HEK293 (cell line): ENCODE measurements around the gene LPP.

Experiments used
- CTCF ChIA-PET: fragments of 350-600 bp; formaldehyde crosslinking; extraction: SDS; loops from one replicate; lab custom pipeline; 2021; ENCODE audit warnings: antibody characterized with exemption; lab: Yijun Ruan, JAX
- POLR2A ChIA-PET: fragments of 300-600 bp; formaldehyde crosslinking; extraction: SDS; loops from one replicate; lab custom pipeline; 2020; ENCODE audit warnings: antibody characterized with exemption, inconsistent platforms; lab: Yijun Ruan, JAX
- H3K27ac ChIP-seq: fragments of 200-500 bp; sonication (Bioruptor generic); 2 replicates; pipeline ENCODE4 v1.5.1; 2014; ENCODE audit warnings: low read depth, low read length, control low read depth, inconsistent platforms; ENCODE audit errors: extremely low read depth
- H3K36me3 ChIP-seq, 2 experiments: fragments of 200-500 bp in 1 of 2; sonication (Bioruptor generic) in 1 of 2; 1 replicate in 1 of 2; 2 replicates in 1 of 2; pipeline ENCODE4 v1.5.1; 2014 to 2017; ENCODE audit warnings: inconsistent platforms in 2 of 2, low read length in 2 of 2; ENCODE audit not compliant: control insufficient read depth in 2 of 2, insufficient read depth in 1 of 2
- H3K4me1 ChIP-seq: fragments of 200-500 bp; sonication (Bioruptor generic); 2 replicates; pipeline ENCODE4 v1.5.1; 2014; ENCODE audit warnings: mild to moderate bottlenecking, low read length, inconsistent platforms; ENCODE audit not compliant: control insufficient read depth, insufficient read depth
- H3K4me3 ChIP-seq: 2 replicates; pipeline ENCODE4 v1.5.1; 2011; ENCODE audit warnings: low read depth, mild to moderate bottlenecking, control low read depth, low read length, moderate library complexity
- H3K9me3 ChIP-seq: fragments of 200-500 bp; sonication (Bioruptor generic); 2 replicates; pipeline ENCODE4 v1.5.1; 2014; ENCODE audit warnings: low read depth, low read length, inconsistent platforms; ENCODE audit not compliant: control insufficient read depth, insufficient read depth
- EGR2 ChIP-seq: fragments of 450-650 bp; formaldehyde crosslinking; IDR thresholded peaks from 2 replicates; pipeline ENCODE4 v1.5.1; 2016; ENCODE audit warnings: low read depth, missing biosample characterization, missing genetic modification characterization
- FEZF1 ChIP-seq: fragments of 450-650 bp; formaldehyde crosslinking; IDR thresholded peaks from 2 replicates; pipeline ENCODE4 v1.5.1; 2016; ENCODE audit warnings: missing biosample characterization, missing genetic modification characterization
- HOXD13 ChIP-seq: sonication (generic); formaldehyde crosslinking; IDR thresholded peaks from 2 replicates; pipeline ENCODE4 v1.8.0; 2022; ENCODE audit warnings: missing genetic modification reagents, borderline replicate concordance
- MZF1 ChIP-seq: fragments of 450-650 bp; formaldehyde crosslinking; IDR thresholded peaks from 2 replicates; pipeline ENCODE4 v1.5.1; 2017; ENCODE audit warnings: missing biosample characterization, missing genetic modification characterization, borderline replicate concordance
- RBAK ChIP-seq: fragments of 450-650 bp; formaldehyde crosslinking; IDR thresholded peaks from 2 replicates; pipeline ENCODE4 v1.5.1; 2016; ENCODE audit warnings: missing biosample characterization, missing genetic modification characterization
- ZFHX2 ChIP-seq: fragments of 450-650 bp; formaldehyde crosslinking; conservative IDR thresholded peaks from 2 replicates; pipeline ENCODE4 v1.5.1; 2016; ENCODE audit warnings: missing biosample characterization, missing genetic modification characterization
- ZFP41 ChIP-seq: fragments of 450-650 bp; formaldehyde crosslinking; IDR thresholded peaks from 2 replicates; pipeline ENCODE4 v1.5.1; 2016; ENCODE audit warnings: missing biosample characterization, missing genetic modification characterization, borderline replicate concordance
- ZNF274 ChIP-seq, 2 experiments: fragments of 200-500 bp in 1 of 2; fragments of 450-650 bp in 1 of 2; sonication (Bioruptor generic) in 1 of 2; formaldehyde crosslinking in 1 of 2; IDR thresholded peaks; 2 replicates each; pipeline versions ENCODE4 v1.5.1 to v1.6.1; 2014 to 2016; ENCODE audit warnings: borderline replicate concordance in 1 of 2, inconsistent platforms in 1 of 2, low read length in 1 of 2, missing biosample characterization in 1 of 2, missing genetic modification characterization in 1 of 2
- ZNF335 ChIP-seq: fragments of 450-650 bp; formaldehyde crosslinking; conservative IDR thresholded peaks from 2 replicates; pipeline ENCODE4 v1.5.1; 2016; ENCODE audit warnings: missing biosample characterization, missing genetic modification characterization
- ZNF366 ChIP-seq: fragments of 450-650 bp; formaldehyde crosslinking; conservative IDR thresholded peaks from 2 replicates; pipeline ENCODE4 v1.5.1; 2016; ENCODE audit warnings: missing biosample characterization, missing genetic modification characterization
- ZNF416 ChIP-seq: fragments of 450-650 bp; formaldehyde crosslinking; IDR thresholded peaks from 2 replicates; pipeline ENCODE4 v1.5.1; 2016; ENCODE audit warnings: missing biosample characterization, missing genetic modification characterization
- ZNF624 ChIP-seq: fragments of 450-650 bp; formaldehyde crosslinking; IDR thresholded peaks from 2 replicates; pipeline ENCODE4 v1.5.1; 2017; ENCODE audit warnings: missing biosample characterization, missing genetic modification characterization
- ZNF670 ChIP-seq: fragments of 450-650 bp; formaldehyde crosslinking; IDR thresholded peaks from 2 replicates; pipeline ENCODE4 v1.5.1; 2016; ENCODE audit warnings: missing biosample characterization, missing genetic modification characterization, low read depth
- ZNF777 ChIP-seq: fragments of 450-650 bp; formaldehyde crosslinking; IDR thresholded peaks from 2 replicates; pipeline ENCODE4 v1.5.1; 2017; ENCODE audit warnings: missing biosample characterization, missing genetic modification characterization, borderline replicate concordance
- ZNF843 ChIP-seq: fragments of 450-650 bp; formaldehyde crosslinking; IDR thresholded peaks from 2 replicates; pipeline ENCODE4 v1.5.1; 2016; ENCODE audit warnings: missing biosample characterization, missing genetic modification characterization
- TF ChIP-seq, protein P1 (sequence below): sonication (generic); formaldehyde crosslinking; IDR thresholded peaks from 2 replicates; pipeline ENCODE4 v1.8.1; 2022; ENCODE audit warnings: mild to moderate bottlenecking, moderate library complexity, missing genetic modification reagents
- TF ChIP-seq, protein P2 (sequence below): fragments of 450-650 bp; formaldehyde crosslinking; IDR thresholded peaks from 2 replicates; pipeline ENCODE4; 2016; ENCODE audit warnings: missing biosample characterization, missing genetic modification characterization
- TF ChIP-seq, protein P3 (sequence below): fragments of 450-650 bp; formaldehyde crosslinking; IDR thresholded peaks from 2 replicates; pipeline ENCODE4 v1.5.1; 2016; ENCODE audit warnings: missing biosample characterization, missing genetic modification characterization
- TF ChIP-seq, protein P4 (sequence below): IDR thresholded peaks from 2 replicates; pipeline ENCODE4 v1.6.1; 2011; ENCODE audit warnings: mild to moderate bottlenecking, low read depth, low read length, borderline replicate concordance
- TF ChIP-seq, protein P5 (sequence below): fragments of 450-650 bp; formaldehyde crosslinking; IDR thresholded peaks from 2 replicates; pipeline ENCODE4 v1.5.1; 2016; ENCODE audit warnings: missing biosample characterization, missing genetic modification characterization
- TF ChIP-seq, protein P6 (sequence below): fragments of 450-650 bp; formaldehyde crosslinking; conservative IDR thresholded peaks from 2 replicates; pipeline ENCODE4 v1.5.1; 2016; ENCODE audit warnings: low read depth, missing biosample characterization, missing genetic modification characterization

LPP gene

DNA sequence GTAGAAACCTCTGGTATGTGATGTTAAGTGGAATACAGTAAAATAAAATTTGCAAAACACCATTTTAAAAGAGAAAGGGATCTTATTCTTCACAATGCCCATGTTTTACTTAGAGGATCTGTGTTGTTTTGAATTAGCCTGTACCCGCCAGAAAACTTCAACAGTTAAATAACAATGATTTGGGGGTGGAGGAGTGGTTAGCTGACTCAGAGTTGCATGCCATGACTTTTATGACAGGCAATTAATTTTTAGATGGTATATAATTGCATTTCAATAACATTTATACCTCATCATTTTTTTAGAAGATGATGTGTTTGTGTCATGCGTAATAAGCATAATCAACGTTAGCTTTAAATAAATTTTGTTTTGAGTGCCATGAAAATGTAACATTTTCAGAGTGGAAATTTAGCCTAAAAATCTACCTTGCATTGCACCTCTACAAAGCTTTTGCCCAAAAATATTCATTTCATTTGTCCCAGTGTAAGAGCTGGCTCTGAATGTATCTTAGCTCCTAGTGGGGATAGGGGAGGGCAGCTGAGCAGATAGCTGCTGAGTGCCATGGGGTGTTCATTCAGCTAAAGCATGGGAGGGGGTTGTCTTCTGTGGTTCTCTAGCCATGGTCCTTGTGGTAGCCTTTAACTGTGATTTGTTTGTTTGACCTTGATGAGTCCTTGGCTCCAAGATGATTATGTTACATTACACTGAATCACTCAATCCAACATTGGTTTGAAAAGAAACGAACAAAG is 379.8 kb downstream of the LPP start (continued):
- TF ChIP-seq, protein P1, sequence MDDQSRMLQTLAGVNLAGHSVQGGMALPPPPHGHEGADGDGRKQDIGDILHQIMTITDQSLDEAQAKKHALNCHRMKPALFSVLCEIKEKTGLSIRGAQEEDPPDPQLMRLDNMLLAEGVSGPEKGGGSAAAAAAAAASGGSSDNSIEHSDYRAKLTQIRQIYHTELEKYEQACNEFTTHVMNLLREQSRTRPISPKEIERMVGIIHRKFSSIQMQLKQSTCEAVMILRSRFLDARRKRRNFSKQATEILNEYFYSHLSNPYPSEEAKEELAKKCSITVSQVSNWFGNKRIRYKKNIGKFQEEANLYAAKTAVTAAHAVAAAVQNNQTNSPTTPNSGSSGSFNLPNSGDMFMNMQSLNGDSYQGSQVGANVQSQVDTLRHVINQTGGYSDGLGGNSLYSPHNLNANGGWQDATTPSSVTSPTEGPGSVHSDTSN (CRISPR knock-in tag), result no peak
- TF ChIP-seq, protein P2, sequence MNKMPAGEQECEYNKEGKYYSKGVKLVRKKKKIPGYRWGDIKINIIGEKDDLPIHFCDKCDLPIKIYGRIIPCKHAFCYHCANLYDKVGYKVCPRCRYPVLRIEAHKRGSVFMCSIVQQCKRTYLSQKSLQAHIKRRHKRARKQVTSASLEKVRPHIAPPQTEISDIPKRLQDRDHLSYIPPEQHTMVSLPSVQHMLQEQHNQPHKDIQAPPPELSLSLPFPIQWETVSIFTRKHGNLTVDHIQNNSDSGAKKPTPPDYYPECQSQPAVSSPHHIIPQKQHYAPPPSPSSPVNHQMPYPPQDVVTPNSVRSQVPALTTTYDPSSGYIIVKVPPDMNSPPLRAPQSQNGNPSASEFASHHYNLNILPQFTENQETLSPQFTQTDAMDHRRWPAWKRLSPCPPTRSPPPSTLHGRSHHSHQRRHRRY, result no peak
- TF ChIP-seq ZNF777 (no peak), ZNF670 (tag by site-specific recombination) (no peak), EGR2 (tag by site-specific recombination) (no peak), ZNF366 (tag by site-specific recombination) (no peak), RBAK (tag by site-specific recombination) (no peak), ZNF624 (tag by site-specific recombination) (no peak)
- TF ChIP-seq, all 188 proteins: peak for 0

DNA sequence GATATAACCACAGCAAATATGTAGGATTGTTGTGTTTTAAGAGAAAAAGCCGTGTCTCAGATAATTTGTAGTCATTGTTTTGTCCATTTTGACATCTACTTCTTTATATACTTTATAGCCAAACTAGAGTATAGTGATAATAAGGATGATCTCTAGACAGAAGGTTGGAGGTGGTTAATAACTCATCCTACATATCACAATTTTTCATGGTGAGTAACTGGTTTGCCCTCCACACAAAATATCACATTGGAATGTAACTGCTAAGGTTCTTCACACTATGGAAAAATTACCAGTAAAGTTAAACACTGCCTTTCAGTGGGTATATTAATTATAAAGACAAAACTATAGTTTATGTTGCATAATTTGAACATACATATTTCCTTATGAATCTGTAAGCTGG is 380.7 kb downstream of the LPP start:
- POLR2A ChIA-PET, result no interaction called here
- Histone ChIP-seq H3K36me3 (no peaks in the 10 kb centered on the region), H3K4me3 (no peak overlapping the region), H3K27ac (no peak overlapping the region)
- TF ChIP-seq, protein P3, sequence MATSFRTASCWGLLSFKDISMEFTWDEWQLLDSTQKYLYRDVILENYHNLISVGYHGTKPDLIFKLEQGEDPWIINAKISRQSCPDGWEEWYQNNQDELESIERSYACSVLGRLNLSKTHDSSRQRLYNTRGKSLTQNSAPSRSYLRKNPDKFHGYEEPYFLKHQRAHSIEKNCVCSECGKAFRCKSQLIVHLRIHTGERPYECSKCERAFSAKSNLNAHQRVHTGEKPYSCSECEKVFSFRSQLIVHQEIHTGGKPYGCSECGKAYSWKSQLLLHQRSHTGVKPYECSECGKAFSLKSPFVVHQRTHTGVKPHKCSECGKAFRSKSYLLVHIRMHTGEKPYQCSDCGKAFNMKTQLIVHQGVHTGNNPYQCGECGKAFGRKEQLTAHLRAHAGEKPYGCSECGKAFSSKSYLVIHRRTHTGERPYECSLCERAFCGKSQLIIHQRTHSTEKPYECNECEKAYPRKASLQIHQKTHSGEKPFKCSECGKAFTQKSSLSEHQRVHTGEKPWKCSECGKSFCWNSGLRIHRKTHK (tag by site-specific recombination), result no peak
- no peak for TF ChIP-seq ZNF274 (IDR thresholded peaks at IDR 0.05; ENCODE audit: low read length)
- TF ChIP-seq ZNF274 (tag by site-specific recombination; IDR thresholded peaks at IDR 0.05; ENCODE audit: borderline replicate concordance), result no peak
- TF ChIP-seq, protein P4, sequence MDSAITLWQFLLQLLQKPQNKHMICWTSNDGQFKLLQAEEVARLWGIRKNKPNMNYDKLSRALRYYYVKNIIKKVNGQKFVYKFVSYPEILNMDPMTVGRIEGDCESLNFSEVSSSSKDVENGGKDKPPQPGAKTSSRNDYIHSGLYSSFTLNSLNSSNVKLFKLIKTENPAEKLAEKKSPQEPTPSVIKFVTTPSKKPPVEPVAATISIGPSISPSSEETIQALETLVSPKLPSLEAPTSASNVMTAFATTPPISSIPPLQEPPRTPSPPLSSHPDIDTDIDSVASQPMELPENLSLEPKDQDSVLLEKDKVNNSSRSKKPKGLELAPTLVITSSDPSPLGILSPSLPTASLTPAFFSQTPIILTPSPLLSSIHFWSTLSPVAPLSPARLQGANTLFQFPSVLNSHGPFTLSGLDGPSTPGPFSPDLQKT, result no peak
- no peak for TF ChIP-seq ZNF843 (tag by site-specific recombination)
- TF ChIP-seq ZNF416, result no peak
- no peak for TF ChIP-seq FEZF1 (tag by site-specific recombination)
- TF ChIP-seq, all 188 proteins: peak for 0
- Histone ChIP-seq H3K9me3 (no peaks in the 10 kb centered on the region), H3K4me1 (no peaks in the 10 kb centered on the region)
- CTCF ChIA-PET, result no interaction called here

DNA sequence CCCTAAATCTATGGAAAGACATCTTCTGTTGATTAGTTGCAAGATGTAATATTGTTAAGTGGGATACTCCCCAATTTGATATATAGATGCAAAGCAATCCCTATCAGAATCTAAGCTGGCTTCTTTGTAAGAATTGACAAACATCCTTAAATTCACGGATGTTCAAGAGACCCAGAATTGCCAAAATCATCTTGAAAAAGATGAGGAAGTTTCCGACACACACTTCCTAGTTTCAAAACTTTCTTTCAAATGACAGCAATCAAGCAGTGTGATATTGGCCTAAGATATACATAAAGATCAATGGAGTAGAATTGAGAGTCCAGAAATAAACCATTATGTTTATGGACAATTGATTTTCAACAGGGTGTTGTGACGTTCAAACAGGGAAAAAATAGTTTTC is 383.6 kb downstream of the LPP start:
- H3K4me1 ChIP-seq, result no peaks in the 10 kb centered on the region
- CTCF ChIA-PET, result no interaction called here
- POLR2A ChIA-PET, result no interaction called here
- no peaks in the 10 kb centered on the region for H3K36me3 ChIP-seq
- no peak overlapping the region for H3K27ac ChIP-seq
- no peaks in the 10 kb centered on the region for H3K9me3 ChIP-seq
- no peak overlapping the region for H3K4me3 ChIP-seq
- no peak for TF ChIP-seq MZF1 (tag by site-specific recombination)
- TF ChIP-seq ZFP41 (tag by site-specific recombination), result no peak
- TF ChIP-seq ZFHX2 (tag by site-specific recombination), result no peak
- TF ChIP-seq, protein P5, sequence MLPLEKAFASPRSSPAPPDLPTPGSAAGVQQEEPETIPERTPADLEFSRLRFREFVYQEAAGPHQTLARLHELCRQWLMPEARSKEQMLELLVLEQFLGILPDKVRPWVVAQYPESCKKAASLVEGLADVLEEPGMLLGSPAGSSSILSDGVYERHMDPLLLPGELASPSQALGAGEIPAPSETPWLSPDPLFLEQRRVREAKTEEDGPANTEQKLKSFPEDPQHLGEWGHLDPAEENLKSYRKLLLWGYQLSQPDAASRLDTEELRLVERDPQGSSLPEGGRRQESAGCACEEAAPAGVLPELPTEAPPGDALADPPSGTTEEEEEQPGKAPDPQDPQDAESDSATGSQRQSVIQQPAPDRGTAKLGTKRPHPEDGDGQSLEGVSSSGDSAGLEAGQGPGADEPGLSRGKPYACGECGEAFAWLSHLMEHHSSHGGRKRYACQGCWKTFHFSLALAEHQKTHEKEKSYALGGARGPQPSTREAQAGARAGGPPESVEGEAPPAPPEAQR (tag by site-specific recombination), result no peak
- no peak for TF ChIP-seq HOXD13 (CRISPR knock-in tag)
- TF ChIP-seq ZNF670 (tag by site-specific recombination), result no peak
- TF ChIP-seq ZNF335 (tag by site-specific recombination), result no peak
- TF ChIP-seq, protein P6, sequence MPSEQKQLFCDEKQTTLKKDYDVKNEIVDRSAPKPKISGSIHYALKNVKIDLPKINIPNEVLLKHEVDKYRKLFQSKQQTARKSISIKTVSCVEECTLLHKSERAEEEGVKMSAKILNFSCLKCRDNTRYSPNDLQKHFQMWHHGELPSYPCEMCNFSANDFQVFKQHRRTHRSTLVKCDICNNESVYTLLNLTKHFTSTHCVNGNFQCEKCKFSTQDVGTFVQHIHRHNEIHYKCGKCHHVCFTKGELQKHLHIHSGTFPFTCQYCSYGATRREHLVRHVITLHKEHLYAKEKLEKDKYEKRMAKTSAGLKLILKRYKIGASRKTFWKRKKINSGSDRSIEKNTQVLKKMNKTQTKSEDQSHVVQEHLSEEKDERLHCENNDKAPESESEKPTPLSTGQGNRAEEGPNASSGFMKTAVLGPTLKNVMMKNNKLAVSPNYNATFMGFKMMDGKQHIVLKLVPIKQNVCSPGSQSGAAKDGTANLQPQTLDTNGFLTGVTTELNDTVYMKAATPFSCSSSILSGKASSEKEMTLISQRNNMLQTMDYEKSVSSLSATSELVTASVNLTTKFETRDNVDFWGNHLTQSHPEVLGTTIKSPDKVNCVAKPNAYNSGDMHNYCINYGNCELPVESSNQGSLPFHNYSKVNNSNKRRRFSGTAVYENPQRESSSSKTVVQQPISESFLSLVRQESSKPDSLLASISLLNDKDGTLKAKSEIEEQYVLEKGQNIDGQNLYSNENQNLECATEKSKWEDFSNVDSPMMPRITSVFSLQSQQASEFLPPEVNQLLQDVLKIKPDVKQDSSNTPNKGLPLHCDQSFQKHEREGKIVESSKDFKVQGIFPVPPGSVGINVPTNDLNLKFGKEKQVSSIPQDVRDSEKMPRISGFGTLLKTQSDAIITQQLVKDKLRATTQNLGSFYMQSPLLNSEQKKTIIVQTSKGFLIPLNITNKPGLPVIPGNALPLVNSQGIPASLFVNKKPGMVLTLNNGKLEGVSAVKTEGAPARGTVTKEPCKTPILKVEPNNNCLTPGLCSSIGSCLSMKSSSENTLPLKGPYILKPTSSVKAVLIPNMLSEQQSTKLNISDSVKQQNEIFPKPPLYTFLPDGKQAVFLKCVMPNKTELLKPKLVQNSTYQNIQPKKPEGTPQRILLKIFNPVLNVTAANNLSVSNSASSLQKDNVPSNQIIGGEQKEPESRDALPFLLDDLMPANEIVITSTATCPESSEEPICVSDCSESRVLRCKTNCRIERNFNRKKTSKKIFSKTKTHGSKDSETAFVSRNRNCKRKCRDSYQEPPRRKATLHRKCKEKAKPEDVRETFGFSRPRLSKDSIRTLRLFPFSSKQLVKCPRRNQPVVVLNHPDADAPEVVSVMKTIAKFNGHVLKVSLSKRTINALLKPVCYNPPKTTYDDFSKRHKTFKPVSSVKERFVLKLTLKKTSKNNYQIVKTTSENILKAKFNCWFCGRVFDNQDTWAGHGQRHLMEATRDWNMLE (tag by site-specific recombination), result no peak
